22Rv1 (cell line): Measurements from ENCODE around the gene RAMP3.

Experiments used
- ZFX ChIP-seq: fragments of 450-650 bp; IDR thresholded peaks from 2 replicates; pipeline ENCODE4 v1.6.1; 2017; ENCODE audit warnings: antibody characterized with exemption, borderline replicate concordance
- TF ChIP-seq, protein P1 (sequence below): fragments of 450-650 bp; IDR thresholded peaks from 2 replicates; pipeline ENCODE4 v1.5.1; 2017; ENCODE audit warnings: mild to moderate bottlenecking

GRCh38 chr7:45151131-45151684 lies 6.4 kb upstream of the RAMP3 start:
- TF ChIP-seq, protein P1, sequence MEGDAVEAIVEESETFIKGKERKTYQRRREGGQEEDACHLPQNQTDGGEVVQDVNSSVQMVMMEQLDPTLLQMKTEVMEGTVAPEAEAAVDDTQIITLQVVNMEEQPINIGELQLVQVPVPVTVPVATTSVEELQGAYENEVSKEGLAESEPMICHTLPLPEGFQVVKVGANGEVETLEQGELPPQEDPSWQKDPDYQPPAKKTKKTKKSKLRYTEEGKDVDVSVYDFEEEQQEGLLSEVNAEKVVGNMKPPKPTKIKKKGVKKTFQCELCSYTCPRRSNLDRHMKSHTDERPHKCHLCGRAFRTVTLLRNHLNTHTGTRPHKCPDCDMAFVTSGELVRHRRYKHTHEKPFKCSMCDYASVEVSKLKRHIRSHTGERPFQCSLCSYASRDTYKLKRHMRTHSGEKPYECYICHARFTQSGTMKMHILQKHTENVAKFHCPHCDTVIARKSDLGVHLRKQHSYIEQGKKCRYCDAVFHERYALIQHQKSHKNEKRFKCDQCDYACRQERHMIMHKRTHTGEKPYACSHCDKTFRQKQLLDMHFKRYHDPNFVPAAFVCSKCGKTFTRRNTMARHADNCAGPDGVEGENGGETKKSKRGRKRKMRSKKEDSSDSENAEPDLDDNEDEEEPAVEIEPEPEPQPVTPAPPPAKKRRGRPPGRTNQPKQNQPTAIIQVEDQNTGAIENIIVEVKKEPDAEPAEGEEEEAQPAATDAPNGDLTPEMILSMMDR = no peak
- no peak for TF ChIP-seq ZFX
